CD8-positive, alpha-beta memory T cell (primary cell): ENCODE data around the gene OBSCN. TPM values are rescaled to one million over a fixed set of nuclear protein-coding genes. Genes with fewer than 3 reads are reported as not detected.
A peak's percentile ranks its signal among the peaks of the same experiment; 100 is the strongest.

Experiments used
- CTCF ChIA-PET: fragments of 350-600 bp; sonication (Branson Sonifier 250); formaldehyde crosslinking; loops from one replicate; lab custom pipeline; 2021; ENCODE audit warnings: antibody characterized with exemption; lab: Charles Lee
- POLR2A ChIA-PET: fragments of 350-600 bp; sonication (Branson Sonifier 250); formaldehyde crosslinking; loops from one replicate; lab custom pipeline; 2021; ENCODE audit warnings: antibody characterized with exemption; lab: Charles Lee
- DNase-seq, 5 donors: peaks; one replicate each; pipeline versions ENCODE4 v3.0.0 to v3.0.0-alpha.2; 2020 to 2022; ENCODE audit warnings: mixed read lengths in 1 of 5
- H3K27ac ChIP-seq: one replicate; pipeline ENCODE4 v1.7.0; 2013; ENCODE audit warnings: low read depth, mild to moderate bottlenecking, low read length, moderate library complexity
- H3K27me3 ChIP-seq: 2 replicates; pipeline ENCODE4 v1.7.0; 2013; ENCODE audit warnings: low read length, mild to moderate bottlenecking; ENCODE audit not compliant: insufficient read depth, poor library complexity, severe bottlenecking
- H3K36me3 ChIP-seq: 2 replicates; pipeline ENCODE4 v1.7.0; 2013; ENCODE audit warnings: mild to moderate bottlenecking, low read length, moderate library complexity; ENCODE audit not compliant: insufficient read depth
- H3K4me1 ChIP-seq: 2 replicates; pipeline ENCODE4 v1.7.0; 2013; ENCODE audit warnings: mild to moderate bottlenecking, low read length, moderate library complexity; ENCODE audit not compliant: insufficient read depth
- H3K4me3 ChIP-seq: 2 replicates; pipeline ENCODE4 v1.7.0; 2013; ENCODE audit warnings: mild to moderate bottlenecking, low read length
- H3K9me3 ChIP-seq: 2 replicates; pipeline ENCODE4 v1.7.0; 2013; ENCODE audit warnings: mild to moderate bottlenecking, low read length
- H3K27ac Mint-ChIP-seq, 8 donors: one replicate each; pipeline ENCODE4 v1.8.0; 2020 to 2021; ENCODE audit warnings: mixed read lengths in 8 of 8, mild to moderate bottlenecking in 6 of 8, inconsistent platforms in 3 of 8, moderate library complexity in 3 of 8
- H3K27me3 Mint-ChIP-seq, 2 donors: one replicate each; pipeline ENCODE4 v1.8.0; 2020 to 2021; ENCODE audit warnings: mixed read lengths in 2 of 2, mild to moderate bottlenecking in 1 of 2, moderate library complexity in 1 of 2
- H3K36me3 Mint-ChIP-seq, 3 donors: one replicate each; pipeline ENCODE4 v1.8.0; 2020 to 2021; ENCODE audit warnings: mixed read lengths in 3 of 3, inconsistent platforms in 1 of 3, mild to moderate bottlenecking in 1 of 3
- H3K4me1 Mint-ChIP-seq, 3 donors: one replicate each; pipeline ENCODE4 v1.8.0; 2020 to 2021; ENCODE audit warnings: mixed read lengths in 3 of 3, inconsistent platforms in 1 of 3, mild to moderate bottlenecking in 1 of 3
- H3K4me3 Mint-ChIP-seq, 7 donors: one replicate each; pipeline ENCODE4 v1.8.0; 2020 to 2021; ENCODE audit warnings: mixed read lengths in 7 of 7, mild to moderate bottlenecking in 6 of 7, moderate library complexity in 4 of 7, inconsistent platforms in 2 of 7
- H3K9me3 Mint-ChIP-seq, 5 donors: one replicate each; pipeline ENCODE4 v1.8.0; 2020 to 2022; ENCODE audit warnings: mixed read lengths in 5 of 5, mild to moderate bottlenecking in 3 of 5, moderate library complexity in 2 of 5, inconsistent platforms in 1 of 5
- polyA plus RNA-seq: library from polyadenylated mRNA; unstranded; fragments of 300-500 nt; fragmentation: Illumina TruSeq; gene quantifications from one replicate; pipeline ENCODE4 v1.2.3, GENCODE V29; 2021
- total RNA-seq, 2 experiments: library from RNA; stranded (reverse); gene quantifications; one replicate each; pipeline ENCODE4 v1.2.3, GENCODE V29; 2021

The OBSCN gene
- total and polyA plus RNA-seq, 3 experiments from 2014 or later: 3.0 to 13.6 (median 10.9) TPM

DNA sequence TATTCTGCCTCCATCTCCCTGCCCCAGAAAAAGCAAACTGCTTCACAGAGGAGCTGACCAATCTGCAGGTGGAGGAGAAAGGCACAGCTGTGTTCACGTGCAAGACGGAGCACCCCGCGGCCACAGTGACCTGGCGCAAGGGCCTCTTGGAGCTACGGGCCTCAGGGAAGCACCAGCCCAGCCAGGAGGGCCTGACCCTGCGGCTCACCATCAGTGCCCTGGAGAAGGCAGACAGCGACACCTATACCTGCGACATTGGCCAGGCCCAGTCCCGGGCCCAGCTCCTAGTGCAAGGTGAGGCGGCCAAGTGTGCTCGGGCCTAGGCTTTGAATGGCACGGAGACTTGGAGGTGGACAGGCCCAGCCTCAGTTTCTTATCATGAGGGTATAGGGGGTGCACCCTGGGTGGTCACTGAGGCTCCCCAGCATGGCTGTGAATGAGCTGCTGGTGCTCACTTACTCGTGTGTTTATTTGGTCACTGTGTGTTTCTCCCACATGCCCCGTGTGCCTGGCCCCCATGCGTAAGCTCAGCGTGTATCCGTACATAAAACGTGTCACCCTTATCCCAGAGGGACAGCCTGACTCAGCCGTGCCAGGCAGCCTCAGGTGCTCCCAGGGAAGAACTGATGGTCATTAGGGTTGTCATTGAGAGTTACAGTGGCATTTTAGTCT is 75.8 kb downstream of the OBSCN start:
- DNase-seq: no peak

DNA sequence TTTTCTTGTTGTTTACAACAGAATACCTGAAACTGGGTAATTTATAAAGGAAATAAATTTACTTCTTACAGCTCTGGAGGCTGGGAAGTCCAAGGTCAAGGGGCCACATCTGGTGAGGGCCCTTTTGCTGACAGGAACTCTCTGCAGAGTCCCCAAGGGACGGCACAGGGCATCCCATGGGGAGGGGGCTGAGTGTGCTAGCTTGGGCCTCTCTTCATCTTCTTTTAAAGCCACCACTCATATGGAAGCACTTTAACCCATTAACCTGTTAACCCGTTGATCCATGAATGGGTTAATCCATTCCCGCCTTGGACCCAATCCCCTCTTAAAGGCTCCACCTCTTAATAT is 76.3 kb downstream of the OBSCN start:
- no peak for DNase-seq
- no peaks in the 10 kb centered on the region for H3K9me3 ChIP-seq
- Mint-ChIP-seq H3K4me1 (peaks cover 0 to 9% (median 5%) of the 10 kb centered on the region in 3 donors), H3K36me3 (peaks cover 0 to 66% (median 4%) of the 10 kb centered on the region in 3 donors), H3K4me3 (no peak overlapping the region), H3K27me3 (no peaks in the 10 kb centered on the region), H3K9me3 (no peaks in the 10 kb centered on the region), H3K27ac (no peak overlapping the region)
- H3K36me3 ChIP-seq: no peaks in the 10 kb centered on the region
- no peaks in the 10 kb centered on the region for H3K4me1 ChIP-seq
- POLR2A ChIA-PET: no interaction called here
- no peak overlapping the region for H3K4me3 ChIP-seq
- CTCF ChIA-PET: interaction anchor here (1.1 kb wide), 1 partner anchor 70 kb away, joined by 3 read pairs; no protein-coding TSS in a partner anchor
- no peak overlapping the region for H3K27ac ChIP-seq
- H3K27me3 ChIP-seq: no peaks in the 10 kb centered on the region

More for the DNA sequence above, 75.8 kb downstream of the OBSCN start:
- CTCF ChIA-PET: interaction anchor here (1.1 kb wide), 1 partner anchor 70 kb away, joined by 3 read pairs; no protein-coding TSS in a partner anchor
- POLR2A ChIA-PET: no interaction called here
- Mint-ChIP-seq H3K36me3 (peaks cover 0 to 68% (median 4%) of the 10 kb centered on the region in 3 donors), H3K27me3 (no peaks in the 10 kb centered on the region), H3K4me3 (no peak overlapping the region), H3K4me1 (peaks cover 0 to 4% (median 2%) of the 10 kb centered on the region in 3 donors), H3K9me3 (no peaks in the 10 kb centered on the region), H3K27ac (peak overlapping the region in 1 of 8 donors; percentile 26)
- H3K27me3 ChIP-seq: no peaks in the 10 kb centered on the region
- H3K9me3 ChIP-seq: no peaks in the 10 kb centered on the region
- no peaks in the 10 kb centered on the region for H3K36me3 ChIP-seq
- no peak overlapping the region for H3K27ac ChIP-seq
- H3K4me3 ChIP-seq: no peak overlapping the region
- H3K4me1 ChIP-seq: no peaks in the 10 kb centered on the region

DNA sequence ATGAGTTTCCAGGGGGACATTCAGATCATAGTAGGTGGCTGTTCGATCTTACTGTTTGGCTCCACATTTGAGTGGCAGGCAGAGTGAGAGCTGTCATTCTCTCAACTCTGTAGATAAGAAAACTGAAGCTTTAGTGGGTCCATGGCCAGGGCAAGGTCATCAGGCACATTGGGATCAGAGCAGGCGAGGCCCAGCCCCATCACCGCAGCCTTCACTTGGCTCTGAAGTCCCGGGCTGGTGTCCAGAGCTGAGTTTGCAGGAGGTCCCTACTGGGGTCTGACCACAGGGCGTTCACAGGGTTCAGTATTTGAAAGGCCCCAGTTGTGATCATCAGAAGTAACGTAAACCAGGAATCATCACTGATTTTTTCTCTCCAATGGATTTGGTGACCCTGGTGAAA is 76.7 kb downstream of the OBSCN start:
- no peak overlapping the region for H3K4me3 ChIP-seq
- no peak overlapping the region for H3K27ac ChIP-seq
- peak in 1 of 5 donors; percentile 33 for DNase-seq
- no peaks in the 10 kb centered on the region for H3K36me3 ChIP-seq
- H3K9me3 ChIP-seq: no peaks in the 10 kb centered on the region
- ChIA-PET POLR2A (interaction anchor here (0.6 kb wide), 1 partner anchor 1985 kb away, joined by 6 read pairs; no protein-coding TSS in a partner anchor), CTCF (no interaction called here)
- H3K36me3 Mint-ChIP-seq: peaks cover 0 to 62% (median 4%) of the 10 kb centered on the region in 3 donors
- peak overlapping the region in 1 of 8 donors; percentile 32 for H3K27ac Mint-ChIP-seq
- H3K4me1 Mint-ChIP-seq: peaks cover 0 to 13% (median 5%) of the 10 kb centered on the region in 3 donors
- H3K27me3 Mint-ChIP-seq: no peaks in the 10 kb centered on the region
- H3K27me3 ChIP-seq: no peaks in the 10 kb centered on the region
- no peak overlapping the region for H3K4me3 Mint-ChIP-seq
- no peaks in the 10 kb centered on the region for H3K9me3 Mint-ChIP-seq
- H3K4me1 ChIP-seq: no peaks in the 10 kb centered on the region

DNA sequence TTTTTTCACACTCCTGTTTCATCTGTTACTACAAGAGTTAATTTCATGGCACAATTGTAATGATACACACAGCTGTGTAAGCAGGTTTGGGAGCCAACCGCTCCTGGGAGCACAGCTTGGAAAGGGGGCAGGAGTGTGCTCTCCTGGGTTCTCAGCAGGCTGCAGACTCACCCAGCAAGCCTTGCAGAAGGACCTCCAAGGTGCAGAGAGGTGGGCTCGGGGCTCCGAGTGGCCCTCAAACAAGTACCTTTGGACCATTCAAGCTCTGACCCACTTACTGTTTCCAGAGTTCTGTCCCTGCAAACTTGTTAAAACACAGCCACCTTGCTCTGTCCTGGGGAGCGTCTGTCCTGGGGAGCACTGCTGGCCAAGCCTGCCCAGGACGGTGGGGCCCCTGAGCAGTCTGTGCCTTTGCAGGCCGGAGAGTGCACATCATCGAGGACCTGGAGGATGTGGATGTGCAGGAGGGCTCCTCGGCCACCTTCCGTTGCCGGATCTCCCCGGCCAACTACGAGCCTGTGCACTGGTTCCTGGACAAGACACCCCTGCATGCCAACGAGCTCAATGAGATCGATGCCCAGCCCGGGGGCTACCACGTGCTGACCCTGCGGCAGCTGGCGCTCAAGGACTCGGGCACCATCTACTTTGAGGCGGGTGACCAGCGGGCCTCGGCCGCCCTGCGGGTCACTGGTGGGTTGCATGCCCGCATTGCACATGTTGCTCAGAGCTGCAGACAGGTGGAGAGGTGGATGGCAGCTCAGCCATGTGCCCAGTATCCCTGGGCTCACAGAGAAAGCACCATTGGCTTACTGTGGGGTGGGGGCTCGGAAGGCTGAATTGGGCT is 78.0 kb downstream of the OBSCN start:
- H3K9me3 ChIP-seq: no peaks in the 10 kb centered on the region
- no peak overlapping the region for H3K27ac ChIP-seq
- ChIA-PET CTCF (no interaction called here), POLR2A (no interaction called here)
- H3K4me1 ChIP-seq: no peaks in the 10 kb centered on the region
- H3K36me3 ChIP-seq: no peaks in the 10 kb centered on the region
- peaks cover 0 to 48% (median 2%) of the 10 kb centered on the region in 3 donors for H3K36me3 Mint-ChIP-seq
- no peaks in the 10 kb centered on the region for H3K9me3 Mint-ChIP-seq
- H3K27me3 ChIP-seq: no peaks in the 10 kb centered on the region
- peak overlapping the region in 1 of 8 donors; percentile 7 for H3K27ac Mint-ChIP-seq
- no peak overlapping the region for H3K4me3 ChIP-seq
- H3K4me1 Mint-ChIP-seq: peaks cover 0 to 13% (median 5%) of the 10 kb centered on the region in 3 donors
- H3K4me3 Mint-ChIP-seq: no peak overlapping the region
- no peaks in the 10 kb centered on the region for H3K27me3 Mint-ChIP-seq
- DNase-seq: peak in 1 of 5 donors; percentile 44

DNA sequence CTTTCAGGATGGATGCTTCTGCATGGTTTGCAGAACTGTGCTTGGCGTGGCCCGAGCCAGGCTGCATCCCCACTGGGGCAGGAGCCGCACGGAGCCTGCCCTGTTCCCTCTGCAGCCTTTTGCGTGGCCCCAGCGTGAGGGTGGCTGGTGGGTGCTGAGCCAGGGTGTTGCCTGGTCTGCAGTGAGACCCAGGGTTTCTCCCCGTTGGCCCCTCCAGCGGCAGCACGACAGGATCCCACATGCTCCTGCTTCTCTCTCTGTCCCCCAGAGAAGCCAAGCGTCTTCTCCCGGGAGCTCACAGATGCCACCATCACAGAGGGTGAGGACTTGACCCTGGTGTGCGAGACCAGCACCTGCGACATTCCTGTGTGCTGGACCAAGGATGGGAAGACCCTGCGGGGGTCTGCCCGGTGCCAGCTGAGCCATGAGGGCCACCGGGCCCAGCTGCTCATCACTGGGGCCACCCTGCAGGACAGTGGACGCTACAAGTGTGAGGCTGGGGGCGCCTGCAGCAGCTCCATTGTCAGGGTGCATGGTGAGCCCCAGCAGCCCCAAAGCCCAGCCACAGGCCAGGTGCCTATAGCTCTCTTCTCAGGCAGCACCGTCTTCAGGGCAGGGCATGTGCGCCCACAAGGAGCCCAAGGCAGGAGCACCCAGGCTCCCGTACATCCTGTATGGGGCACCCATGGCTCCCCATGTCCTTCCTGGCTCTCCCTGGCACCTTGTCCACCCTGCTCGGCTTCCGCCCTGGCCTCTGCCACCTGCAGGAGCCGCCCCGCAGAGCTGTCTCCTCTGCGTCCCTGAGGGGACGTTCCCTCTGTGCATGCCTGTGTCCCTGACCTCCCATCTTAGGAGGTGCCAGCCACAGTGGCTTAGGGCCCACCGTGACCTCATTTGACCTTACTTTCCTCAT is 78.9 kb downstream of the OBSCN start:
- H3K27me3 ChIP-seq: no peaks in the 10 kb centered on the region
- Mint-ChIP-seq H3K27me3 (no peaks in the 10 kb centered on the region), H3K4me1 (peaks cover 0 to 13% (median 5%) of the 10 kb centered on the region in 3 donors), H3K27ac (peak overlapping the region in 1 of 8 donors; percentile 75), H3K9me3 (no peaks in the 10 kb centered on the region), H3K4me3 (no peak overlapping the region), H3K36me3 (peaks cover 0 to 42% (median 2%) of the 10 kb centered on the region in 3 donors)
- no peaks in the 10 kb centered on the region for H3K4me1 ChIP-seq
- ChIA-PET CTCF (no interaction called here), POLR2A (interaction anchor here (0.6 kb wide), 1 partner anchor 121 kb away, joined by 3 read pairs; the partner anchor contains the start of gene IBA57)
- DNase-seq: peak in 1 of 5 donors; percentile 38
- H3K4me3 ChIP-seq: no peak overlapping the region
- H3K9me3 ChIP-seq: no peaks in the 10 kb centered on the region
- H3K27ac ChIP-seq: no peak overlapping the region
- H3K36me3 ChIP-seq: no peaks in the 10 kb centered on the region

DNA sequence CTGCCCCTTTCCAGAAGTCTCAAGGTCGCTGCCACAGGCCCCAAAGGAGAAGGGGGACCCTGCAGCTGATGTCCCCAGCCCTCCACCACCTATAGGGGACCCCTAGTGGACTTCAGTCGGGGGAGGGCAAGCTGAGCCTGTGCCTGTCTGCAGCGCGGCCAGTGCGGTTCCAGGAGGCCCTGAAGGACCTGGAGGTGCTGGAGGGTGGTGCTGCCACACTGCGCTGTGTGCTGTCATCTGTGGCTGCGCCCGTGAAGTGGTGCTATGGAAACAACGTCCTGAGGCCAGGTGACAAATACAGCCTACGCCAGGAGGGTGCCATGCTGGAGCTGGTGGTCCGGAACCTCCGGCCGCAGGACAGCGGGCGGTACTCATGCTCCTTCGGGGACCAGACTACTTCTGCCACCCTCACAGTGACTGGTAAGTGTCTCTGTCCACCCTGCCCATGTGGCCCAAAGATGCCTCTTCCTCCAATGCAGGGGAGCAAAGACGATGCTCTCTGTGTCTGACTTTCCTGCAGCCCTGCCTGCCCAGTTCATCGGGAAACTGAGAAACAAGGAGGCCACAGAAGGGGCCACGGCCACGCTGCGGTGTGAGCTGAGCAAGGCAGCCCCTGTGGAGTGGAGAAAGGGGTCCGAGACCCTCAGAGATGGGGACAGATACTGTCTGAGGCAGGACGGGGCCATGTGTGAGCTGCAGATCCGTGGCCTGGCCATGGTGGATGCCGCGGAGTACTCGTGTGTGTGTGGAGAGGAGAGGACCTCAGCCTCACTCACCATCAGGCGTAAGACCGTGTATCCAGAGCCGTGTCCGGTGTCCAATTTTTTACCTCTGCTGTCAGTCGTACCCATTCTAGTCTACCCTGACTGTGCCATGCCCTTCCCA is 79.9 kb downstream of the OBSCN start:
- H3K36me3 ChIP-seq: no peaks in the 10 kb centered on the region
- H3K27ac ChIP-seq: no peak overlapping the region
- no peak overlapping the region for H3K4me3 ChIP-seq
- Mint-ChIP-seq H3K4me1 (peaks cover 0 to 13% (median 5%) of the 10 kb centered on the region in 3 donors), H3K27me3 (peaks cover 0 to 1% of the 10 kb centered on the region in 2 donors), H3K9me3 (no peaks in the 10 kb centered on the region), H3K4me3 (no peak overlapping the region), H3K36me3 (peaks cover 0 to 34% (median 2%) of the 10 kb centered on the region in 3 donors), H3K27ac (no peak overlapping the region)
- POLR2A ChIA-PET: no interaction called here
- H3K27me3 ChIP-seq: no peaks in the 10 kb centered on the region
- no peaks in the 10 kb centered on the region for H3K9me3 ChIP-seq
- no peaks in the 10 kb centered on the region for H3K4me1 ChIP-seq
- DNase-seq: peak in 1 of 5 donors; percentile 42
- CTCF ChIA-PET: no interaction called here
